ENCODE data around the gene WDTC1. TPM values are rescaled to one million over a fixed set of nuclear protein-coding genes. Genes with fewer than 3 reads are reported as not detected.
"Not testable (repeated sequence)": the region's sequence is repeated elsewhere in the genome, so short reads cannot be mapped to it uniquely, and the experiment has no call there.

Gene WDTC1
- total RNA-seq, 1 experiment from 2014 or later = 14.9 TPM

GRCh38 chr1:27237112-27237511 lies 2.7 kb downstream of the WDTC1 start:
- no peaks in the 10 kb centered on the region for H3K27me3 ChIP-seq
- no peaks in the 10 kb centered on the region for H3K36me3 ChIP-seq
- H3K4me3 ChIP-seq = no peak overlapping the region
- DNase-seq = no peak
- no peaks in the 10 kb centered on the region for H3K9me3 ChIP-seq

- no peaks in the 10 kb centered on the region for H3K27me3 ChIP-seq
- DNase-seq = no peak
- H3K36me3 ChIP-seq = no peaks in the 10 kb centered on the region
- no peaks in the 10 kb centered on the region for H3K9me3 ChIP-seq
- H3K4me3 ChIP-seq = no peak overlapping the region
These were observed 3.6 kb downstream of the WDTC1 start for GRCh38 chr1:27238032-27238431.

- H3K27me3 ChIP-seq = no peaks in the 10 kb centered on the region
- H3K9me3 ChIP-seq = no peaks in the 10 kb centered on the region
- H3K36me3 ChIP-seq = no peaks in the 10 kb centered on the region
- DNase-seq = no peak
- no peak overlapping the region for H3K4me3 ChIP-seq
These were observed 7.2 kb downstream of the WDTC1 start for GRCh38 chr1:27241677-27242076.

- H3K27me3 ChIP-seq, H3K9me3 ChIP-seq, H3K4me3 ChIP-seq, DNase-seq, H3K36me3 ChIP-seq: not testable (repeated sequence)
These were observed 9.2 kb downstream of the WDTC1 start for GRCh38 chr1:27243665-27244064.

GRCh38 chr1:27246194-27246593 lies 11.8 kb downstream of the WDTC1 start:
- no peak overlapping the region for H3K4me3 ChIP-seq
- H3K9me3 ChIP-seq = no peaks in the 10 kb centered on the region
- no peak for DNase-seq
- H3K36me3 ChIP-seq = no peaks in the 10 kb centered on the region
- no peaks in the 10 kb centered on the region for H3K27me3 ChIP-seq

- H3K27me3 ChIP-seq = no peaks in the 10 kb centered on the region
- H3K36me3 ChIP-seq = no peaks in the 10 kb centered on the region
- no peaks in the 10 kb centered on the region for H3K9me3 ChIP-seq
- no peak for DNase-seq
- no peak overlapping the region for H3K4me3 ChIP-seq
These were observed 19.2 kb downstream of the WDTC1 start for GRCh38 chr1:27253596-27253995.

- Histone ChIP-seq H3K4me3 (no peak overlapping the region), H3K27me3 (no peaks in the 10 kb centered on the region), H3K9me3 (no peaks in the 10 kb centered on the region), H3K36me3 (no peaks in the 10 kb centered on the region)
- no peak for DNase-seq
These were observed 20.7 kb downstream of the WDTC1 start for GRCh38 chr1:27255136-27255535.

- Histone ChIP-seq H3K4me3 (no peak overlapping the region), H3K36me3 (no peaks in the 10 kb centered on the region), H3K27me3 (no peaks in the 10 kb centered on the region), H3K9me3 (no peaks in the 10 kb centered on the region)
- DNase-seq = peak; percentile 9
These were observed 22.7 kb downstream of the WDTC1 start for GRCh38 chr1:27257155-27257554.

GRCh38 chr1:27258598-27258997 lies 24.2 kb downstream of the WDTC1 start:
- DNase-seq = no peak
- no peaks in the 10 kb centered on the region for H3K36me3 ChIP-seq
- no peak overlapping the region for H3K4me3 ChIP-seq
- no peaks in the 10 kb centered on the region for H3K27me3 ChIP-seq
- no peaks in the 10 kb centered on the region for H3K9me3 ChIP-seq

- Histone ChIP-seq H3K4me3 (no peak overlapping the region), H3K27me3 (no peaks in the 10 kb centered on the region), H3K36me3 (peaks cover 2% of the 10 kb centered on the region; the same call in 1 of the 2 replicates), H3K9me3 (no peaks in the 10 kb centered on the region)
- DNase-seq = no peak
These were observed 32.7 kb downstream of the WDTC1 start for GRCh38 chr1:27267153-27267552.

GRCh38 chr1:27269276-27269675 lies 34.8 kb downstream of the WDTC1 start:
- no peak for DNase-seq
- Histone ChIP-seq H3K9me3 (no peaks in the 10 kb centered on the region), H3K36me3 (peaks cover 2% of the 10 kb centered on the region; the same call in 1 of the 2 replicates), H3K27me3 (no peaks in the 10 kb centered on the region), H3K4me3 (no peak overlapping the region)

GRCh38 chr1:27274204-27274603 lies 39.8 kb downstream of the WDTC1 start:
- Histone ChIP-seq H3K4me3 (no peak overlapping the region), H3K9me3 (no peaks in the 10 kb centered on the region), H3K27me3 (no peaks in the 10 kb centered on the region), H3K36me3 (no peaks in the 10 kb centered on the region)
- DNase-seq = no peak

GRCh38 chr1:27275696-27276095 lies 41.3 kb downstream of the WDTC1 start:
- no peaks in the 10 kb centered on the region for H3K27me3 ChIP-seq
- H3K4me3 ChIP-seq = no peak overlapping the region
- H3K9me3 ChIP-seq = no peaks in the 10 kb centered on the region
- no peak for DNase-seq
- no peaks in the 10 kb centered on the region for H3K36me3 ChIP-seq

- H3K4me3 ChIP-seq = no peak overlapping the region
- no peaks in the 10 kb centered on the region for H3K9me3 ChIP-seq
- peaks cover 3% of the 10 kb centered on the region; the same call in 1 of the 2 replicates for H3K36me3 ChIP-seq
- peak; percentile 62 for DNase-seq
- no peaks in the 10 kb centered on the region for H3K27me3 ChIP-seq
These were observed 50.2 kb downstream of the WDTC1 start for GRCh38 chr1:27284425-27285273.

GRCh38 chr1:27285274-27285660 lies 50.8 kb downstream of the WDTC1 start:
- no peak overlapping the region for H3K4me3 ChIP-seq
- no peaks in the 10 kb centered on the region for H3K27me3 ChIP-seq
- no peaks in the 10 kb centered on the region for H3K9me3 ChIP-seq
- no peak for DNase-seq
- peaks cover 3% of the 10 kb centered on the region; the same call in 1 of the 2 replicates for H3K36me3 ChIP-seq

GRCh38 chr1:27285821-27286220 lies 51.4 kb downstream of the WDTC1 start:
- H3K36me3 ChIP-seq, H3K4me3 ChIP-seq, H3K9me3 ChIP-seq, DNase-seq, H3K27me3 ChIP-seq: not testable (repeated sequence)

GRCh38 chr1:27289125-27289524 lies 54.7 kb downstream of the WDTC1 start:
- H3K36me3 ChIP-seq, H3K4me3 ChIP-seq, H3K27me3 ChIP-seq, H3K9me3 ChIP-seq, DNase-seq: not testable (repeated sequence)

- H3K27me3 ChIP-seq = no peaks in the 10 kb centered on the region
- H3K9me3 ChIP-seq = no peaks in the 10 kb centered on the region
- H3K4me3 ChIP-seq = no peak overlapping the region
- H3K36me3 ChIP-seq = no peaks in the 10 kb centered on the region
- DNase-seq = no peak
These were observed 56.1 kb downstream of the WDTC1 start for GRCh38 chr1:27290581-27290980.

All from MG63 (cell line).